Mesothelial cell of epicardium (in vitro differentiated cells): ENCODE measurements around the gene PAGE1. TPM values are rescaled to one million over a fixed set of nuclear protein-coding genes. Genes with fewer than 3 reads are reported as not detected.

Experiments
- DNase-seq, 2 experiments: peaks; one replicate each; pipeline ENCODE4 v3.0.0; 2021; ENCODE audit warnings: low spot score in 2 of 2; ENCODE audit not compliant: unreplicated experiment in 2 of 2
- H3K27ac Mint-ChIP-seq: 2 replicates; pipeline ENCODE4 v1.8.0; 2021; ENCODE audit warnings: mixed read lengths
- H3K27me3 Mint-ChIP-seq: 2 replicates; pipeline ENCODE4 v1.8.0; 2021; ENCODE audit warnings: low read depth, mixed read lengths
- H3K36me3 Mint-ChIP-seq: 2 replicates; pipeline ENCODE4 v1.8.0; 2021; ENCODE audit warnings: mixed read lengths
- H3K4me1 Mint-ChIP-seq: 2 replicates; pipeline ENCODE4 v1.8.0; 2021; ENCODE audit warnings: mixed read lengths
- H3K4me3 Mint-ChIP-seq: 2 replicates; pipeline ENCODE4 v1.8.0; 2021; ENCODE audit warnings: mild to moderate bottlenecking, moderate library complexity, mixed read lengths
- H3K9me3 Mint-ChIP-seq: 2 replicates; pipeline ENCODE4 v1.8.0; 2021; ENCODE audit warnings: mixed read lengths
- CTCF ChIP-seq: fragments of 200-600 bp; sonication (generic); IDR thresholded peaks from one replicate; pipeline ENCODE4 v1.5.0; 2021; ENCODE audit warnings: antibody characterized with exemption; ENCODE audit not compliant: unreplicated experiment
- total RNA-seq: library from RNA; stranded (reverse); gene quantifications from 3 replicates; pipeline ENCODE4 v1.2.1, GENCODE V29; 2021

Gene PAGE1
- total RNA-seq, 1 donor from 2014 or later = not detected

GRCh38 chrX:49659771-49660170 lies 36.0 kb downstream of the PAGE1 start:
- no peaks in the 10 kb centered on the region for H3K27me3 Mint-ChIP-seq
- H3K4me3 Mint-ChIP-seq = no peak overlapping the region
- no peaks in the 10 kb centered on the region for H3K36me3 Mint-ChIP-seq
- no peaks in the 10 kb centered on the region for H3K4me1 Mint-ChIP-seq
- TF ChIP-seq CTCF = no peak
- H3K27ac Mint-ChIP-seq = no peak overlapping the region
- no peak for DNase-seq
- peaks cover 18% of the 10 kb centered on the region for H3K9me3 Mint-ChIP-seq

GRCh38 chrX:49656533-49656932 lies 39.3 kb downstream of the PAGE1 start:
- no peak for DNase-seq
- Mint-ChIP-seq H3K27me3 (no peaks in the 10 kb centered on the region), H3K36me3 (no peaks in the 10 kb centered on the region), H3K4me3 (no peak overlapping the region), H3K4me1 (no peaks in the 10 kb centered on the region), H3K9me3 (peaks cover 18% of the 10 kb centered on the region), H3K27ac (no peak overlapping the region)
- TF ChIP-seq CTCF = no peak

GRCh38 chrX:49644991-49645637 lies 50.7 kb downstream of the PAGE1 start:
- H3K36me3 Mint-ChIP-seq = no peaks in the 10 kb centered on the region
- DNase-seq = no peak
- TF ChIP-seq CTCF = no peak
- no peaks in the 10 kb centered on the region for H3K4me1 Mint-ChIP-seq
- H3K9me3 Mint-ChIP-seq = peaks cover 14% of the 10 kb centered on the region
- H3K4me3 Mint-ChIP-seq = no peak overlapping the region
- H3K27ac Mint-ChIP-seq = no peak overlapping the region
- peaks cover 2% of the 10 kb centered on the region for H3K27me3 Mint-ChIP-seq

Other genes starting within 250 kb of the PAGE1 start
- not detected in 3 replicates for gene GAGE12C, start 163.8 kb downstream of the PAGE1 start, total RNA-seq
- gene GAGE12D, start 154.3 kb downstream of the PAGE1 start, total RNA-seq = not detected in 3 replicates
- gene GAGE12E, start 144.7 kb downstream of the PAGE1 start, total RNA-seq = not detected in 3 replicates
- not detected in 3 replicates for gene GAGE12F, start 135.1 kb downstream of the PAGE1 start, total RNA-seq
- not detected in 3 replicates for gene GAGE12G, start 125.6 kb downstream of the PAGE1 start, total RNA-seq
- not detected in 3 replicates for gene GAGE12H, start 116.0 kb downstream of the PAGE1 start, total RNA-seq
- gene GAGE2A, start 106.5 kb downstream of the PAGE1 start, total RNA-seq = not detected in 3 replicates
- gene GAGE1, start 97.0 kb downstream of the PAGE1 start, total RNA-seq = not detected in 3 replicates
- gene PAGE4, start 133.3 kb upstream of the PAGE1 start, total RNA-seq = 0.60 to 0.67 TPM in 2 of 3 replicates, not detected in the other
- 16.6 to 17.2 TPM (median 16.7 TPM) in 3 replicates for gene USP27X, start 183.5 kb upstream of the PAGE1 start, total RNA-seq
- 52.0 to 54.7 TPM (median 53.0 TPM) in 3 replicates for gene CLCN5, start 226.6 kb upstream of the PAGE1 start, total RNA-seq